ENCODE results near the gene TMIGD1.

Gene TMIGD1

GRCh38 chr17:30326809-30327208, 7.0 kb downstream of the TMIGD1 start:
- no peak for DNase-seq

- DNase-seq, result no peak
Measured at GRCh38 chr17:30324723-30325122, 9.1 kb downstream of the TMIGD1 start.

GRCh38 chr17:30323895-30324319, 9.9 kb downstream of the TMIGD1 start:
- DNase-seq, result no peak

GRCh38 chr17:30323262-30323894, 10.5 kb downstream of the TMIGD1 start:
- DNase-seq, result no peak

GRCh38 chr17:30321314-30321713, 12.5 kb downstream of the TMIGD1 start:
- no peak for DNase-seq

- peak; percentile 51 for DNase-seq
Measured at GRCh38 chr17:30318155-30318554, 15.7 kb downstream of the TMIGD1 start.

- no peak for DNase-seq
Measured at GRCh38 chr17:30316736-30317135, 17.1 kb downstream of the TMIGD1 start.

- DNase-seq, result no peak
Measured at GRCh38 chr17:30315106-30315505, 18.8 kb downstream of the TMIGD1 start.

- DNase-seq, result no peak
Measured at GRCh38 chr17:30314474-30314873, 19.4 kb downstream of the TMIGD1 start.

GRCh38 chr17:30312226-30312625, 21.6 kb downstream of the TMIGD1 start:
- no peak for DNase-seq

GRCh38 chr17:30310562-30310961, 23.3 kb downstream of the TMIGD1 start:
- no peak for DNase-seq

- DNase-seq, result no peak
Measured at GRCh38 chr17:30309591-30309990, 24.3 kb downstream of the TMIGD1 start.

GRCh38 chr17:30308406-30308805, 25.5 kb downstream of the TMIGD1 start:
- DNase-seq, result no peak

GRCh38 chr17:30304778-30305177, 29.1 kb downstream of the TMIGD1 start:
- DNase-seq, result no peak

- DNase-seq, result no peak
Measured at GRCh38 chr17:30302241-30302640, 31.6 kb downstream of the TMIGD1 start.

- DNase-seq, result no peak
Measured at GRCh38 chr17:30300818-30301217, 33.0 kb downstream of the TMIGD1 start.

- DNase-seq, result no peak
Measured at GRCh38 chr17:30299000-30299399, 34.9 kb downstream of the TMIGD1 start.

GRCh38 chr17:30297715-30298114, 36.1 kb downstream of the TMIGD1 start:
- no peak for DNase-seq

- DNase-seq, result no peak
Measured at GRCh38 chr17:30296499-30297080, 37.3 kb downstream of the TMIGD1 start.

GRCh38 chr17:30292286-30292858, 41.5 kb downstream of the TMIGD1 start:
- DNase-seq, result peak; percentile 83

- DNase-seq, result peak; percentile 83
Measured at GRCh38 chr17:30291543-30292285, 42.1 kb downstream of the TMIGD1 start, which contains the start of gene BLMH. TSS of gene BLMH (minus strand) at chr17:30291944. CDS start at chr17:30291819, 125 bp downstream.

- DNase-seq, result peak; percentile 19
Measured at GRCh38 chr17:30290696-30291542, 42.9 kb downstream of the TMIGD1 start.

- DNase-seq, result no peak
Measured at GRCh38 chr17:30290077-30290476, 43.8 kb downstream of the TMIGD1 start.

Measured in NCI-H1092 treated with DMSO at 0.1 percent for 48 hours (cell line).